Hepatocyte (in vitro differentiated cells): ENCODE results near the gene AP3D1. TPM values are rescaled to one million over a fixed set of nuclear protein-coding genes. Genes with fewer than 3 reads are reported as not detected.

Source experiments
- DNase-seq: peaks from one replicate; pipeline ENCODE4 v3.0.0-alpha.2; 2016; ENCODE audit warnings: low spot score
- H2AFZ ChIP-seq: fragments of 200-600 bp; sonication (generic); 2 replicates; pipeline ENCODE4 v1.6.0; 2016; ENCODE audit warnings: antibody characterized with exemption, mild to moderate bottlenecking
- H3K27ac ChIP-seq: fragments of 200-600 bp; sonication (generic); 2 replicates; pipeline ENCODE4 v1.5.1; 2016; ENCODE audit warnings: mild to moderate bottlenecking
- H3K27me3 ChIP-seq: fragments of 200-600 bp; sonication (generic); 2 replicates; pipeline ENCODE4 v1.6.1; 2016
- H3K36me3 ChIP-seq: fragments of 200-600 bp; sonication (generic); replicated peaks from 2 replicates; pipeline ENCODE4 v1.5.1; 2016; ENCODE audit warnings: low read depth; ENCODE audit not compliant: insufficient read depth
- H3K4me1 ChIP-seq: fragments of 200-600 bp; sonication (generic); 2 replicates; pipeline ENCODE4 v1.5.1; 2016; ENCODE audit warnings: mild to moderate bottlenecking, moderate library complexity; ENCODE audit not compliant: insufficient read depth
- H3K4me2 ChIP-seq: fragments of 200-600 bp; sonication (generic); 2 replicates; pipeline ENCODE4 v1.6.0; 2016
- H3K4me3 ChIP-seq: fragments of 200-600 bp; sonication (generic); 2 replicates; pipeline ENCODE4 v1.5.1; 2016; ENCODE audit warnings: mild to moderate bottlenecking
- H3K79me2 ChIP-seq: fragments of 200-600 bp; sonication (generic); 2 replicates; pipeline ENCODE4 v1.6.0; 2017; ENCODE audit warnings: mild to moderate bottlenecking
- H3K9me2 ChIP-seq: fragments of 200-600 bp; sonication (generic); replicated peaks from 2 replicates; pipeline ENCODE4 v1.6.0; 2017; ENCODE audit warnings: mild to moderate bottlenecking; ENCODE audit not compliant: insufficient read depth
- H3K9me3 ChIP-seq: fragments of 200-600 bp; sonication (generic); 2 replicates; pipeline ENCODE4 v1.5.1; 2016; ENCODE audit warnings: low read depth, mild to moderate bottlenecking
- H4K20me1 ChIP-seq: fragments of 200-600 bp; sonication (generic); 2 replicates; pipeline ENCODE4 v1.6.0; 2016; ENCODE audit warnings: mild to moderate bottlenecking; ENCODE audit not compliant: insufficient read depth, poor library complexity, severe bottlenecking
- EZH2 ChIP-seq: fragments of 200-600 bp; sonication (generic); IDR thresholded peaks from 2 replicates; pipeline ENCODE4 v1.6.1; 2016; ENCODE audit warnings: antibody characterized with exemption, mild to moderate bottlenecking, borderline replicate concordance
- EZH2phosphoT487 ChIP-seq: fragments of 200-600 bp; sonication (generic); IDR thresholded peaks from one replicate; pipeline ENCODE4 v1.6.1; 2018; ENCODE audit warnings: antibody characterized with exemption, mild to moderate bottlenecking, low read depth, moderate library complexity; ENCODE audit not compliant: unreplicated experiment, severe bottlenecking
- WGBS: methylation state at CpG from one replicate; pipeline ENCODE4 v1.1.6; 2016; ENCODE audit warnings: low lambda C conversion rate; ENCODE audit errors: missing lambda C conversion rate; 5-methylcytosine and 5-hydroxymethylcytosine counted together
- polyA plus RNA-seq: library from polyadenylated mRNA; unstranded; fragments of >200 nt; fragmentation: Nextera tagmentation; extraction: Ambion mirVana; gene quantifications from 2 replicates; pipeline ENCODE4 v1.2.1, GENCODE V29; 2016
- total RNA-seq: library from RNA; depleted of rRNA; stranded (reverse); fragments of >200 nt; gene quantifications from 2 replicates; pipeline ENCODE4 v1.2.3, GENCODE V29; 2014
- TF ChIP-seq, protein P1 (sequence below): fragments of 200-600 bp; sonication (generic); IDR thresholded peaks from 2 replicates; pipeline ENCODE4 v1.5.1; 2016; ENCODE audit warnings: antibody characterized with exemption, mild to moderate bottlenecking; ENCODE audit not compliant: poor library complexity

Gene AP3D1
- total and polyA plus RNA-seq, 2 experiments from 2014 or later: 102 to 108 TPM

DNA sequence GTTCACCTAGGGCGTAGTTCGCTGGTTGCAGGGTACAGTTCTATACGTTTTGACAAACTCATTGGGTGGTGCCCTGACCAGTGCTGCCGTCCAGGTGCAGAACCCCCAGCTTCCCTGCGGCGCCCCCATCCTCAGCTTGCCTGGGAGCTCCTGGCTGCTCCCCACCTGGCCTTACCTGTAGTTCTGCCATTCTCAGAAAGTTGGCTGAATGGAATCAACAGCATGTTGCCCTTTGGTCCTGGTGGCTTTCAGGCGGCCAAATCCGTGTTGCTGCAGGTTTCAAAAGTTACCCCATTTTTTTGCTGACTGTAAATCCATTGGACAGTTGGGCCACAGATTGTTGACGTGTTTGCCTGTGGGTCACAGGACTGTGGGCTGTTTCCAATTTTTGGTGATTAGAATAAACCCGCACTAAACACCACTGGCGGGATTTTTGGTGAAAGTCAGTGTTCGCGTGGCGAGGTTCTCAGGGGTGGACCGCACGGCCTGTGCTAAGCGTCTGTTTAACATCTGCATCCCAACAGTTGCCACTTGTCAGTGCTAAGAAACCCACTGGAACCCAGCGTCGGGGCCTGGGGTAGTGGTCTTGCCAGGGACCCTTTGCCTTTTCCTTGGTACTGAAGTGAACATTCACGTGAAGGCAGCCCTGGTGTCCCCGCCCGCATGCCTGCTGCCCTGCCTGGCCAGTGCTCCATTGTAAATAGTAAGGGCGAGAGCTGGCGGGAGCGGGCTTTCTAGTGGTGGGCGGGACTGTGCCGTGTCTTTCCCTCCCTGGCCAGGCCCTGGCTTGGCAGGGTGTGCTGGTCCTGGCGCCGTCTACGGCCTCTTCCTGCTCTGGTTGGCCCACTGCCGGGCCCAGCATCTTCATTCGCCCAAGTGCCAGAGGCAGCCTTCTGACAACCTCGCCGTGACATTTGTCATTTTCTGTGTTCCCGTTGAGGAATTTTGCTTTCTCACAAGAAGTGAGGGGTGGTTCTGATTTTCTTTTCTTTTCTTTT is 15.7 kb upstream of the AP3D1 start:
- H3K4me1 ChIP-seq: peaks cover 57% of the 10 kb centered on the region
- H3K9me3 ChIP-seq: no peaks in the 10 kb centered on the region
- H3K27me3 ChIP-seq: no peaks in the 10 kb centered on the region
- peaks cover 76% of the 10 kb centered on the region for H3K79me2 ChIP-seq
- TF ChIP-seq, protein P1, sequence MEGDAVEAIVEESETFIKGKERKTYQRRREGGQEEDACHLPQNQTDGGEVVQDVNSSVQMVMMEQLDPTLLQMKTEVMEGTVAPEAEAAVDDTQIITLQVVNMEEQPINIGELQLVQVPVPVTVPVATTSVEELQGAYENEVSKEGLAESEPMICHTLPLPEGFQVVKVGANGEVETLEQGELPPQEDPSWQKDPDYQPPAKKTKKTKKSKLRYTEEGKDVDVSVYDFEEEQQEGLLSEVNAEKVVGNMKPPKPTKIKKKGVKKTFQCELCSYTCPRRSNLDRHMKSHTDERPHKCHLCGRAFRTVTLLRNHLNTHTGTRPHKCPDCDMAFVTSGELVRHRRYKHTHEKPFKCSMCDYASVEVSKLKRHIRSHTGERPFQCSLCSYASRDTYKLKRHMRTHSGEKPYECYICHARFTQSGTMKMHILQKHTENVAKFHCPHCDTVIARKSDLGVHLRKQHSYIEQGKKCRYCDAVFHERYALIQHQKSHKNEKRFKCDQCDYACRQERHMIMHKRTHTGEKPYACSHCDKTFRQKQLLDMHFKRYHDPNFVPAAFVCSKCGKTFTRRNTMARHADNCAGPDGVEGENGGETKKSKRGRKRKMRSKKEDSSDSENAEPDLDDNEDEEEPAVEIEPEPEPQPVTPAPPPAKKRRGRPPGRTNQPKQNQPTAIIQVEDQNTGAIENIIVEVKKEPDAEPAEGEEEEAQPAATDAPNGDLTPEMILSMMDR: no peak
- TF ChIP-seq EZH2phosphoT487 (no peak), EZH2 (no peak)
- H3K27ac ChIP-seq: peak overlapping the region; percentile 98
- peak; percentile 57 for DNase-seq
- no peaks in the 10 kb centered on the region for H3K36me3 ChIP-seq
- no peak overlapping the region for H2AFZ ChIP-seq
- H3K9me2 ChIP-seq: no peaks in the 10 kb centered on the region
- WGBS: 80% methylated on average over 35 of the region's 35 CpGs
- H3K4me3 ChIP-seq: no peak overlapping the region
- peaks cover 41% of the 10 kb centered on the region for H4K20me1 ChIP-seq
- peak overlapping the region; percentile 99 for H3K4me2 ChIP-seq

DNA sequence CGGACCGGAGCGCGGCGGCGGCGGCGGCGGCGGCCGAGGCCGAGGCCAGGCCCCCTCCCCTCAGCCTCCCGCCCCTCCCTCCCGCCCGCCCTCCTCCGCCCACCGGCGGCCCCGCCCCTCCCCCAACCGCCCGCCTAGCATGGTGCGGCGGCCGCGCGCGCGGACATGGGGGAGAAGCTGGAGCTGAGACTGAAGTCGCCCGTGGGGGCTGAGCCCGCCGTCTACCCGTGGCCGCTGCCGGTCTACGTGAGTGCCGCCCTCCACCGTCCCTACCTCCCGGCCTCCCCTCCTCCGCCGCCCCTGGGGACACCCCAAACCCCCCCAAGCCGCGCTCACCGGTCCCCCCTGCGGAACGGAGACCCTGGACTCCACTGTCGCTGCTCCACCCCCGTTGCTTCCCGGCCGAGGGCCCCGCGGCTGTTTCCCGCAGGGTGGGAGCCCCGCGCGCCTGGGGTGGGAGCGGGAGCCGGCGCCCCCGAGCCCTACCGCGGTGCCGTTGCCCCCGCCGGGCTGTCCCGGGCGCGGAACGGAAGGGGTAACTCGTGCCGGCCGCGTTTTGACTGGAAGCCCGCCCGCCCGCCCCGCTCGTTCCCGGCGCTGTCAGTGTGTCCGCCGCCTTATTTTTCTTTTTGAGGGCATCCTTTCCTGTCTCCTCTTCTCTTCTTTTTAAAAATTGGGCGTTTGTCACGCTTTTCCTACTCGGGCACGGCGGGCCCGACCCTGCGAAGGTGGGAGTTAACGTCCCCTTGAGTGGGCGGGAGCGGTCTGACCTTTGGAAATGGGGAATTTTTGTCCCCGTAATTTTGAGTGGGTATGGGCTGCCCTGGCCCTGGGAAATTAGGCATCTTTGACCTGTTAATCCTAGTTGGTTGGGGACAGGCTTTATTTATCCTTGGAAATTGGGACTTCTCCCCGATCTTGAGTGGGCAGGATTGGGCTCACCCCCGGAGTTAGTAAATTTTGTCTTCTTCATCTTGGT is 12.9 kb upstream of the AP3D1 start:
- peak overlapping the region; percentile 98 for H3K4me3 ChIP-seq
- TF ChIP-seq EZH2phosphoT487 (no peak), EZH2 (no peak)
- TF ChIP-seq, protein P1: no peak
- WGBS: under 1% methylated on average over 24 of the region's 95 CpGs
- no peaks in the 10 kb centered on the region for H3K36me3 ChIP-seq
- H2AFZ ChIP-seq: peak overlapping the region; percentile 35
- peaks cover 50% of the 10 kb centered on the region for H3K79me2 ChIP-seq
- H4K20me1 ChIP-seq: peaks cover 26% of the 10 kb centered on the region
- H3K27ac ChIP-seq: peak overlapping the region; percentile 98
- peaks cover 31% of the 10 kb centered on the region for H3K4me1 ChIP-seq
- H3K9me3 ChIP-seq: no peaks in the 10 kb centered on the region
- no peaks in the 10 kb centered on the region for H3K9me2 ChIP-seq
- H3K4me2 ChIP-seq: peak overlapping the region; percentile 99
- peak; percentile 57 for DNase-seq
- no peaks in the 10 kb centered on the region for H3K27me3 ChIP-seq

DNA sequence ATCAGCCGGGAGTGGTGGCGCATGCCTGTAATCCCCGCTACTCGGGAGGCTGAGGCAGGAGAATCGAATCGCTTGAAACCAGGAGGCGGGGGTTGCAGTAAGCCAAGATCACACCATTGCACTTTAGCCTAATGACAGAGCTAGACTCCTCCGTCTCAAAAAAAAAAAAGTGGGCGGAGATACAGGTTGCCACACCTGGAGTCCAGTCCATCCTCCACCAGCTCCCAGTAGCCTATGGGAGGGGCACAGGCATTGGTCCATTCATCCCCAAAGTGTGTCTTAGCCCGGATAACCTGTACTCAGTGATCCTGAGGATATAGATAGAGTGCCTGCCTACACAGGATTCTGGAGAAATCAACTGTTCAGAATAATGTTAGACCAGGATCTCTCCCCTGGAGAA is 9.0 kb upstream of the AP3D1 start:
- peaks cover 10% of the 10 kb centered on the region for H4K20me1 ChIP-seq
- WGBS: 89% methylated on average over 10 of the region's 10 CpGs
- H3K9me3 ChIP-seq: no peaks in the 10 kb centered on the region
- no peaks in the 10 kb centered on the region for H3K27me3 ChIP-seq
- no peaks in the 10 kb centered on the region for H3K36me3 ChIP-seq
- no peaks in the 10 kb centered on the region for H3K4me1 ChIP-seq
- DNase-seq: no peak
- H3K79me2 ChIP-seq: peaks cover 16% of the 10 kb centered on the region
- no peaks in the 10 kb centered on the region for H3K9me2 ChIP-seq
- no peak overlapping the region for H3K4me3 ChIP-seq
- peak overlapping the region; percentile 2 for H3K27ac ChIP-seq
- no peak overlapping the region for H2AFZ ChIP-seq
- H3K4me2 ChIP-seq: no peak overlapping the region
- TF ChIP-seq, protein P1: no peak
- no peak for TF ChIP-seq EZH2
- TF ChIP-seq EZH2phosphoT487: no peak
